Measurements from ENCODE around the gene PRUNE1. TPM values are rescaled to one million over a fixed set of nuclear protein-coding genes. Genes with fewer than 3 reads are reported as not detected.

Gene PRUNE1
- total RNA-seq, 1 donor from 2014 or later: 15.0 TPM

GRCh38 chr1:150972417-150972940 is 35.8 kb upstream of the PRUNE1 start:
- Mint-ChIP-seq H3K36me3 (ENCODE audit: low read depth) (peaks cover 12% of the 10 kb centered on the region), H3K27ac (peak overlapping the region; percentile 86), H3K27me3 (ENCODE audit: insufficient read depth) (no peaks in the 10 kb centered on the region), H3K4me1 (ENCODE audit: low read depth) (peaks cover 55% of the 10 kb centered on the region), H3K4me3 (peak overlapping the region; percentile 90), H3K9me3 (no peaks in the 10 kb centered on the region)
- no peak for DNase-seq (ENCODE audit: low spot score)
- intact Hi-C loops (cut with micrococcal nuclease): no loop called here

GRCh38 chr1:150973258-150973835 is 34.9 kb upstream of the PRUNE1 start:
- Mint-ChIP-seq H3K9me3 (no peaks in the 10 kb centered on the region), H3K36me3 (ENCODE audit: low read depth) (peaks cover 4% of the 10 kb centered on the region)
- intact Hi-C loops (cut with micrococcal nuclease): no loop called here

DNA sequence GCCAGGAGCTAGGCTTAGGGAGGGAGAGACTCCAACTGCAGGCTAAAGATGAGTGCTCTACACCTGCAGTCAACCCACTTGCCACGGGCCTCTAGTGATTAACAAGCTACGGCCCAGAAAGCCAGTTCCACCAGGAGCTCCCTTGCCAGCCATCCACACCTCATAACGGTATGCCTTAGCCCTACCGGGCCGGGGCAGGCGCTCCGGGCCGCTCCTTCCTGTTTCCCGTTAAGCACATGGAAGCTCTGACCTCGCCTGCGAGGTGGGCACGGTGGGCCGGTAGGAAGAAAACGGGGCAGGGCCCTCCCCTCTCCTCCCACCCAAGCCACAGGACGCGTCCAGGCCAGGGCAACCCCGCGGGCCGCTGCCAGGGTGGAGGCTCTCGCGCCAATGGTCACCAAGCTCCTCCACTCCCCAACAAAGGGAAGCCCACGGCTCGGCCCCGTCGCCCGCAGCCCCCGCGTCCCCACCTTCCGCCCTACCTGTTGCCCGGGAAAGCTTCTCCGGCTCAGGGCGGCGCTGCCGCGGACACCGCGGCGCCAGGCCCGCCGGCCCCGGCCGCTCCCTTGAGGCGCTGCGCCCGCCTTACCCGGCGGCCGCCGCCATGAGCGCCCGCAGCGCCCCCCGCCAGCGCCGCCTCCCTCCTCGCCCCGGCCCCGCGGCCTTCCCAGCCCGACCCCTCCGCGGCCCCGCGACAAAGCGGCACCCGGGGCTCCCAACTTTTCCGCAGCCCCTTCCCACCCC is 34.2 kb upstream of the PRUNE1 start:
- Mint-ChIP-seq H3K4me1 (ENCODE audit: low read depth) (peaks cover 63% of the 10 kb centered on the region), H3K9me3 (no peaks in the 10 kb centered on the region), H3K4me3 (peak overlapping the region; percentile 90), H3K27me3 (ENCODE audit: insufficient read depth) (no peaks in the 10 kb centered on the region), H3K27ac (peak overlapping the region; percentile 86), H3K36me3 (ENCODE audit: low read depth) (no peaks in the 10 kb centered on the region)
- intact Hi-C loops (cut with micrococcal nuclease): loop anchor here (1.0 kb wide), 1 partner anchor 34 kb away; the partner anchor contains the start of gene PRUNE1
- DNase-seq (ENCODE audit: low spot score): peak; percentile 23

More at GRCh38 chr1:150973258-150973835, 34.9 kb upstream of the PRUNE1 start:
- peak overlapping the region; percentile 90 for H3K4me3 Mint-ChIP-seq
- DNase-seq (ENCODE audit: low spot score): peak; percentile 5
- H3K27ac Mint-ChIP-seq: peak overlapping the region; percentile 86
- no peaks in the 10 kb centered on the region for H3K27me3 Mint-ChIP-seq (ENCODE audit: insufficient read depth)
- peaks cover 57% of the 10 kb centered on the region for H3K4me1 Mint-ChIP-seq (ENCODE audit: low read depth)

- Mint-ChIP-seq H3K27ac (peak within 1 kb of the TSS; percentile 86), H3K36me3 (ENCODE audit: low read depth) (no peaks in the 10 kb centered on the region), H3K27me3 (ENCODE audit: insufficient read depth) (no peaks in the 10 kb centered on the region), H3K4me1 (ENCODE audit: low read depth) (peaks cover 70% of the 10 kb centered on the region), H3K9me3 (no peaks in the 10 kb centered on the region), H3K4me3 (peak within 1 kb of the TSS; percentile 90)
- DNase-seq (ENCODE audit: low spot score): peak; percentile 75
- intact Hi-C loops (cut with micrococcal nuclease): loop anchor here (1.0 to 5.0 kb wide), 2 partner anchors 33 to 348 kb away; partner anchors contain the start of genes ENSA and PRUNE1
These were observed 33.4 kb upstream of the PRUNE1 start, which contains the start of gene CERS2 for GRCh38 chr1:150974580-150975478. Gene CERS2 (minus strand): TSS chr1:150974835. CDS start chr1:150969090, 5,745 bp downstream.

GRCh38 chr1:150976401-150976821 is 31.8 kb upstream of the PRUNE1 start:
- Mint-ChIP-seq H3K9me3 (no peaks in the 10 kb centered on the region), H3K36me3 (ENCODE audit: low read depth) (no peaks in the 10 kb centered on the region), H3K27me3 (ENCODE audit: insufficient read depth) (no peaks in the 10 kb centered on the region), H3K4me1 (ENCODE audit: low read depth) (peaks cover 56% of the 10 kb centered on the region), H3K27ac (peak overlapping the region; percentile 75), H3K4me3 (peak overlapping the region; percentile 82)
- no peak for DNase-seq (ENCODE audit: low spot score)
- intact Hi-C loops (cut with micrococcal nuclease): loop anchor here (5.0 kb wide), 1 partner anchor 349 kb away; the partner anchor contains the start of gene ENSA

GRCh38 chr1:150976879-150977694 is 31.2 kb upstream of the PRUNE1 start:
- H3K4me1 Mint-ChIP-seq (ENCODE audit: low read depth): peaks cover 49% of the 10 kb centered on the region
- peak; percentile 9 for DNase-seq (ENCODE audit: low spot score)
- intact Hi-C loops (cut with micrococcal nuclease): loop anchor here (5.0 kb wide), 1 partner anchor 350 kb away; the partner anchor contains the start of gene ENSA
- H3K36me3 Mint-ChIP-seq (ENCODE audit: low read depth): no peaks in the 10 kb centered on the region
- peak overlapping the region; percentile 41 for H3K27ac Mint-ChIP-seq
- no peaks in the 10 kb centered on the region for H3K9me3 Mint-ChIP-seq
- H3K4me3 Mint-ChIP-seq: peak overlapping the region; percentile 82
- H3K27me3 Mint-ChIP-seq (ENCODE audit: insufficient read depth): no peaks in the 10 kb centered on the region

DNA sequence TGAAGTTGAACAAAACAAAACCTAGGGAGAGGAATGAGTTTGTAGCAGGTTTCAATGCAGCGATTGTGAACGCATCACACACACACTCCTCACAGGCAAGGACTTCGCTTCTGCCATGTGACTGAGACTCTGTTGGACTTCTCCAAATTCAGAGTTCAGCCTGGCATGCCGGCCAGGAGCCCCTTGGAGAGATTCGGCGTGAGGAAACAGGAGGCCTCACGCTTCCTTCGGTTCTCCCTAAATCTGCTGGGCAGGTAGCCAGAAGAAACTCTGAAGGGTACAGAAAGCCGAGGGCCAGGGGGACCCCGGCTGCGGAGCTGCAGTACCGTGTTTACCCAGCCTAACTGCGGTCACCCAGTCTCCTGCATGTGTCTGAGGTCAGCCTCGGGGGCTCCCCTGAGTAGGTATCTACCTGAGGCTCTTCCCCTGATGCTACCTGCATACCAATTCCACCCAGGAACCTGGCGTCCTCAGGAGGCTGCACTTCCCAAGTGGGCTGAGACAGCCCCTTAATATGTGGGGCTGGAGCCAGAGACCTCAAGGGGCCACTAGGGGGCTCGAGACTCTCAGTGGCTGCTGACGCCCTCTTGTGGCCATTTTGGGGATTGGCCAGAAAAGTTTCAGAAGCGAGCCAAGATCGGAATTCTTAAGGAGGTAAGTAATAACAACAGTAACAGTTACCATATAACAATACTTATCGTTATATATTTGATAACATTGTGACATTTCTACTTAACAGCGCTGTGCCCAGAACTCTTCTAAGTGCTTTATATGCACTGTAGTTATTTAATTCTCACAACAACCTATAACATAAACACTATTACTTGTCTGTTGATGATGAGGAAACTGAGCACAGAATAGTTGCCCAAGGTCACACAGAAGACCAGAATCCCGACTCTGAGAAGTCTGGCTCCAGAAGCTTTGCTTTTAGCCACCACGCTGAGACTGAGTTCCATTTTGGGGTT is 28.9 kb upstream of the PRUNE1 start:
- Mint-ChIP-seq H3K4me1 (ENCODE audit: low read depth) (peaks cover 32% of the 10 kb centered on the region), H3K9me3 (no peaks in the 10 kb centered on the region), H3K27ac (no peak overlapping the region), H3K36me3 (ENCODE audit: low read depth) (no peaks in the 10 kb centered on the region), H3K27me3 (ENCODE audit: insufficient read depth) (no peaks in the 10 kb centered on the region), H3K4me3 (no peak overlapping the region)
- intact Hi-C loops (cut with micrococcal nuclease): loop anchor here (1.0 to 5.0 kb wide), 10 partner anchors 17 to 725 kb away; partner anchors contain the start of genes ARNT, ENSA, GOLPH3L and MINDY1
- DNase-seq (ENCODE audit: low spot score): peak; percentile 80

GRCh38 chr1:150981177-150981804 is 27.0 kb upstream of the PRUNE1 start:
- H3K9me3 Mint-ChIP-seq: no peaks in the 10 kb centered on the region
- H3K4me3 Mint-ChIP-seq: no peak overlapping the region
- H3K4me1 Mint-ChIP-seq (ENCODE audit: low read depth): peaks cover 27% of the 10 kb centered on the region
- H3K27ac Mint-ChIP-seq: no peak overlapping the region
- no peak for DNase-seq (ENCODE audit: low spot score)
- H3K27me3 Mint-ChIP-seq (ENCODE audit: insufficient read depth): no peaks in the 10 kb centered on the region
- intact Hi-C loops (cut with micrococcal nuclease): no loop called here
- no peaks in the 10 kb centered on the region for H3K36me3 Mint-ChIP-seq (ENCODE audit: low read depth)

GRCh38 chr1:150981805-150982712 is 26.2 kb upstream of the PRUNE1 start, which contains the start of gene ANXA9:
Gene ANXA9 (plus strand): TSS chr1:150982292. CDS start chr1:150983106, 814 bp downstream.
- no peaks in the 10 kb centered on the region for H3K27me3 Mint-ChIP-seq (ENCODE audit: insufficient read depth)
- H3K4me1 Mint-ChIP-seq (ENCODE audit: low read depth): peaks cover 20% of the 10 kb centered on the region
- no peaks in the 10 kb centered on the region for H3K36me3 Mint-ChIP-seq (ENCODE audit: low read depth)
- H3K27ac Mint-ChIP-seq: no peak within 1 kb of the TSS
- intact Hi-C loops (cut with micrococcal nuclease): no loop called here
- DNase-seq (ENCODE audit: low spot score): no peak
- H3K4me3 Mint-ChIP-seq: no peak within 1 kb of the TSS
- H3K9me3 Mint-ChIP-seq: no peaks in the 10 kb centered on the region
